Testis (tissue), 3 donors: ENCODE measurements around the gene YJU2. TPM values are rescaled to one million over a fixed set of nuclear protein-coding genes. Genes with fewer than 3 reads are reported as not detected.
A peak's percentile ranks its signal among the peaks of the same experiment; 100 is the strongest.
"Not testable (repeated sequence)": the region's sequence is repeated elsewhere in the genome, so short reads cannot be mapped to it uniquely, and the experiment has no call there.

ENCODE experiments used
- DNase-seq: peaks from one replicate; pipeline ENCODE4 v3.0.0-alpha.2; 2019
- H3K27ac ChIP-seq, 2 donors: fragments of 200-600 bp; sonication (generic); one replicate each; pipeline ENCODE4 v1.5.1; 2019
- H3K27me3 ChIP-seq: fragments of 200-600 bp; sonication (generic); one replicate; pipeline ENCODE4 v1.5.1; 2019
- H3K36me3 ChIP-seq: fragments of 200-600 bp; sonication (generic); one replicate; pipeline ENCODE4 v1.5.1; 2017; ENCODE audit warnings: low read depth; ENCODE audit errors: missing control alignments
- H3K4me1 ChIP-seq: fragments of 200-600 bp; sonication (generic); one replicate; pipeline ENCODE4 v1.5.1; 2019
- H3K4me3 ChIP-seq, 2 donors: fragments of 200-600 bp; sonication (generic); one replicate each; pipeline ENCODE4 v1.5.1; 2017 to 2019
- H3K9me3 ChIP-seq: fragments of 200-600 bp; sonication (generic); one replicate; pipeline ENCODE4 v1.5.1; 2017
- POLR2A ChIP-seq: fragments of 450-650 bp; IDR thresholded peaks from one replicate; pipeline ENCODE4 v1.6.1; 2017; ENCODE audit warnings: antibody characterized with exemption, mild to moderate bottlenecking, moderate library complexity
- WGBS, 2 donors: methylation state at CpG; one replicate each; pipeline ENCODE4 v1.1.5; 2018; 5-methylcytosine and 5-hydroxymethylcytosine counted together
- intact Hi-C: fragments of 100-400 bp; cut with DNase I; formaldehyde crosslinking; loops from one replicate; pipeline ENCODE4 v1.15.1; 2023; ENCODE audit warnings: low total_unique reads
- polyA plus RNA-seq: library from polyadenylated mRNA; stranded (reverse); fragments of 350-450 nt; fragmentation: Illumina TruSeq; extraction: RNeasy Lipid Tissue Mini Kit (QIAGEN cat#74804); gene quantifications from one replicate; pipeline ENCODE4 v1.2.3, GENCODE V29; 2014; ENCODE audit warnings: low read depth, low replicate concordance; ENCODE audit not compliant: insufficient read depth
- total RNA-seq, 2 donors: library from RNA; depleted of rRNA; stranded (reverse); fragments of >200 nt; gene quantifications; one replicate each; pipeline ENCODE4 v1.2.3, GENCODE V29; 2016
- TF ChIP-seq, protein P1 (sequence below), 3 experiments: fragments of 450-650 bp in 2 of 3; fragments of 200-600 bp in 1 of 3; sonication (generic) in 1 of 3; IDR thresholded peaks; one replicate each; pipeline ENCODE4 v1.5.1; 2016 to 2019; ENCODE audit warnings: antibody characterized with exemption in 3 of 3, mild to moderate bottlenecking in 2 of 3, moderate library complexity in 1 of 3

The YJU2 gene
- total and polyA plus RNA-seq, 3 donors from 2014 or later = 26.1 to 36.6 (median 31.1) TPM

GRCh38 chr19:4267101-4267900 is 20.4 kb downstream of the YJU2 start:
- Histone ChIP-seq H3K4me1 (no peaks in the 10 kb centered on the region), H3K36me3 (no peaks in the 10 kb centered on the region), H3K4me3 (no peak overlapping the region), H3K27ac (no peak overlapping the region), H3K9me3 (no peaks in the 10 kb centered on the region), H3K27me3 (no peaks in the 10 kb centered on the region)
- intact Hi-C loops = no loop called here
- 48 to 58% methylated on average over 19 to 21 of the region's 21 CpGs for WGBS, 2 donors
- TF ChIP-seq POLR2A = no peak
- TF ChIP-seq, protein P1, sequence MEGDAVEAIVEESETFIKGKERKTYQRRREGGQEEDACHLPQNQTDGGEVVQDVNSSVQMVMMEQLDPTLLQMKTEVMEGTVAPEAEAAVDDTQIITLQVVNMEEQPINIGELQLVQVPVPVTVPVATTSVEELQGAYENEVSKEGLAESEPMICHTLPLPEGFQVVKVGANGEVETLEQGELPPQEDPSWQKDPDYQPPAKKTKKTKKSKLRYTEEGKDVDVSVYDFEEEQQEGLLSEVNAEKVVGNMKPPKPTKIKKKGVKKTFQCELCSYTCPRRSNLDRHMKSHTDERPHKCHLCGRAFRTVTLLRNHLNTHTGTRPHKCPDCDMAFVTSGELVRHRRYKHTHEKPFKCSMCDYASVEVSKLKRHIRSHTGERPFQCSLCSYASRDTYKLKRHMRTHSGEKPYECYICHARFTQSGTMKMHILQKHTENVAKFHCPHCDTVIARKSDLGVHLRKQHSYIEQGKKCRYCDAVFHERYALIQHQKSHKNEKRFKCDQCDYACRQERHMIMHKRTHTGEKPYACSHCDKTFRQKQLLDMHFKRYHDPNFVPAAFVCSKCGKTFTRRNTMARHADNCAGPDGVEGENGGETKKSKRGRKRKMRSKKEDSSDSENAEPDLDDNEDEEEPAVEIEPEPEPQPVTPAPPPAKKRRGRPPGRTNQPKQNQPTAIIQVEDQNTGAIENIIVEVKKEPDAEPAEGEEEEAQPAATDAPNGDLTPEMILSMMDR (IDR thresholded peaks at IDR 0.05) = peak; percentile 57 to 86 (median 68)
- peak; percentile 74 for DNase-seq

GRCh38 chr19:4267901-4268815 is 21.3 kb downstream of the YJU2 start:
- no peaks in the 10 kb centered on the region for H3K36me3 ChIP-seq
- H3K27ac ChIP-seq = no peak overlapping the region
- no peaks in the 10 kb centered on the region for H3K4me1 ChIP-seq
- 92 to 94% methylated on average over 29 to 30 of the region's 30 CpGs for WGBS, 2 donors
- intact Hi-C loops = no loop called here
- no peaks in the 10 kb centered on the region for H3K27me3 ChIP-seq
- TF ChIP-seq, protein P1 (IDR thresholded peaks at IDR 0.05) = no peak
- no peaks in the 10 kb centered on the region for H3K9me3 ChIP-seq
- no peak overlapping the region for H3K4me3 ChIP-seq
- no peak for DNase-seq

DNA sequence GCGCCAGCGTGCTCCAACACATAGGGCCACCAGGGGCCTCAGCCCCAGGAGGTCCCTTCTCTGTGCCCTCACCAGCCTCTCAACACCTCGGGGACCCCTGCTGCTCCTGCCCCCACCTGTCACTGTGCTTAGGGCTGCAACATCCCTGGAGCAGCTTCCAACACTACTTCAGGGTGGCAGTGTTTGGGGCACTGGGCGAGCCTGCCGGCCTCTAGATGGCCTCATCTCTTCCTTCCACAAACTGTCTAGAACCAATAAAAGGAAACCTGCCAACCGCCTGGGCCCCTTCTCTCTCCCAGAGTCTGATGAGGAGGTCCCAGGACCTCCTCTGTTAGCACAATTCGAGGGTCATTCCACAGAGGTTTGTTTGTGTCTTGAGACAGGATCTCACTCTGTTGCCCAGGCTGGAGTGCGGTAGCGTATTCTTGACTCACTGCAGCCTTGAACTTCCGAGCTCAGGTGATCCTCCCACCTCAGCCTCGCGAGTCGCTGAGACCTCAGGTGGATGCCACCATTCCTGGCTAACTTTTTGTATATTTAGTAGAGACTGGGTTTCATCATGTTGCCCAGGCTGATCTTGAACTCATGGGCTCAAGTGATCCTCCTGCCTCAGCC is 22.0 kb downstream of the YJU2 start:
- Histone ChIP-seq H3K4me3 (no peak overlapping the region), H3K27ac (no peak overlapping the region), H3K36me3 (no peaks in the 10 kb centered on the region), H3K9me3 (no peaks in the 10 kb centered on the region), H3K4me1 (no peaks in the 10 kb centered on the region), H3K27me3 (no peaks in the 10 kb centered on the region)
- 85 to 89% methylated on average over 12 to 13 of the region's 13 CpGs for WGBS, 2 donors
- no peak for DNase-seq
- TF ChIP-seq, protein P1 (IDR thresholded peaks at IDR 0.05) = no peak
- no peak for TF ChIP-seq POLR2A
- intact Hi-C loops = no loop called here

DNA sequence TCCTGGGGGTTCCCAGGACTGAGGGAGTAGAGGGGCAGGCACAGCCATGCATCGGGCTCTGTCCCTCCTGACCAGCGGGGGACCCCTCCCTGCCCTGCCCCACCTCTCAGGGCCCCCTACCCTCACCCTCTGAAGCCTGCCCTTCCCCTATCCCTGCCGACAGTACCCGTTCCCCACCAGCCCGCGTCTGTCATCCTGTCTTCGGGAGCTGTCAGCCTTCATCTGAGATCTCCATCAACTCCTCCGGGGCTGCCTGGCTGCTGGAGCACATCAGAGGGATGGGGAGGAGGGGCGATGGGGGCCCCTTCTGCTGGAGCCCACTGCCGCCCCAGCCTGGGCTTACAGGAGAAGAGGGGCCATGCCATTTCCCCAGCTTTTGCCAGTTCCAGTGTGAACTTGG is 26.0 kb downstream of the YJU2 start:
- H3K36me3 ChIP-seq = no peaks in the 10 kb centered on the region

GRCh38 chr19:4274321-4274686 is 27.4 kb downstream of the YJU2 start:
- not testable (repeated sequence) for H3K36me3 ChIP-seq, DNase-seq, H3K27me3 ChIP-seq, H3K4me3 ChIP-seq, H3K9me3 ChIP-seq, H3K27ac ChIP-seq, H3K4me1 ChIP-seq
- 81 to 82% methylated on average over 6 of the region's 6 CpGs for WGBS, 2 donors
- intact Hi-C loops = loop anchor here (10.0 kb wide), 1 partner anchor 80 kb away; no protein-coding TSS in a partner anchor

More for the DNA sequence above, 26.0 kb downstream of the YJU2 start:
- intact Hi-C loops = loop anchor here (10.0 kb wide), 1 partner anchor 82 kb away; no protein-coding TSS in a partner anchor
- DNase-seq = no peak
- Histone ChIP-seq H3K9me3 (no peaks in the 10 kb centered on the region), H3K27ac (no peak overlapping the region), H3K27me3 (no peaks in the 10 kb centered on the region), H3K4me1 (no peaks in the 10 kb centered on the region), H3K4me3 (no peak overlapping the region)
- TF ChIP-seq POLR2A = no peak
- TF ChIP-seq, protein P1 (IDR thresholded peaks at IDR 0.05) = no peak
- WGBS, 2 donors = 81 to 86% methylated on average over 10 of the region's 10 CpGs
